Posterior vena cava (tissue), 2 donors: ENCODE data around the gene KL. TPM values are rescaled to one million over a fixed set of nuclear protein-coding genes. Genes with fewer than 3 reads are reported as not detected.

ENCODE experiments used
- DNase-seq: peaks from one replicate; pipeline ENCODE4 v3.0.0-alpha.2; 2020; ENCODE audit warnings: low spot score
- intact Hi-C, 2 donors: fragments of 100-400 bp; cut with DNase I; formaldehyde crosslinking; loops; one replicate each; pipeline versions ENCODE4 v1.14.1 to v1.14.2; 2022 to 2023
- long read RNA-seq, 2 donors: library from polyadenylated mRNA; unstranded; transcript quantifications; one replicate each; pipeline ENCODE4 v2.0.0, GENCODE V29; 2020 to 2021
- total RNA-seq, 2 donors: library from RNA; stranded (reverse); fragmentation: NEBNext Ultra II Directional; extraction: Animal tissue kit (Norgen Biotek cat#: 25700); gene quantifications; one replicate each; pipeline ENCODE4 v1.2.1, GENCODE V29; 2021
- donor health status: DM: yes; HTN: yes; CAD: no.
- donor health status: DM: yes; HTN: yes; CAD: no.

The KL gene
- 1 to 10 TPM; 2.1 to 2.4 TPM for total RNA-seq
- long read RNA-seq, donor 1: 0 reads
- long read RNA-seq, donor 2: 0 reads

GRCh38 chr13:33016414-33017322 is at the start of gene KL:
Gene KL, plus strand, starts transcription at chr13:33016423. Its CDS starts 18 bp downstream, at chr13:33016441.
- DNase-seq: peak; percentile 85
- intact Hi-C loops: no loop called here

GRCh38 chr13:32967584-32968182 is 48.5 kb upstream of the KL start:
- intact Hi-C loops: no loop called here

GRCh38 chr13:32968316-32968715 is 47.9 kb upstream of the KL start:
- intact Hi-C loops: no loop called here
- DNase-seq: no peak

More at GRCh38 chr13:32967584-32968182, 48.5 kb upstream of the KL start:
- DNase-seq: no peak

GRCh38 chr13:32968793-32969192 is 47.4 kb upstream of the KL start:
- intact Hi-C loops: no loop called here
- DNase-seq: no peak

- DNase-seq: no peak
- intact Hi-C loops: no loop called here
These were observed 46.7 kb upstream of the KL start for GRCh38 chr13:32969516-32969941.

GRCh38 chr13:32976056-32976805 is 40.0 kb upstream of the KL start:
- DNase-seq: no peak
- intact Hi-C loops: no loop called here

GRCh38 chr13:32976912-32977311 is 39.3 kb upstream of the KL start:
- intact Hi-C loops: no loop called here
- no peak for DNase-seq

GRCh38 chr13:32977321-32977720 is 38.9 kb upstream of the KL start:
- no peak for DNase-seq
- intact Hi-C loops: no loop called here

GRCh38 chr13:32978278-32978677 is 37.9 kb upstream of the KL start:
- intact Hi-C loops: no loop called here
- DNase-seq: no peak

GRCh38 chr13:32983058-32983457 is 33.2 kb upstream of the KL start:
- intact Hi-C loops: no loop called here
- no peak for DNase-seq

GRCh38 chr13:32984857-32985626 is 31.2 kb upstream of the KL start:
- DNase-seq: no peak
- intact Hi-C loops: no loop called here

GRCh38 chr13:32986552-32986951 is 29.7 kb upstream of the KL start:
- DNase-seq: no peak
- intact Hi-C loops: no loop called here

GRCh38 chr13:32987462-32987861 is 28.8 kb upstream of the KL start:
- DNase-seq: no peak
- intact Hi-C loops: no loop called here

- no peak for DNase-seq
These were observed 27.5 kb upstream of the KL start for GRCh38 chr13:32988608-32989289.

GRCh38 chr13:32989290-32989667 is 26.9 kb upstream of the KL start:
- intact Hi-C loops: no loop called here
- no peak for DNase-seq

More at GRCh38 chr13:32988608-32989289, 27.5 kb upstream of the KL start:
- intact Hi-C loops: no loop called here

- DNase-seq: no peak
- intact Hi-C loops: no loop called here
These were observed 26.3 kb upstream of the KL start for GRCh38 chr13:32989942-32990341.

- intact Hi-C loops: no loop called here
- no peak for DNase-seq
These were observed 23.1 kb upstream of the KL start for GRCh38 chr13:32993145-32993544.

GRCh38 chr13:32997399-32997798 is 18.8 kb upstream of the KL start:
- intact Hi-C loops: no loop called here
- no peak for DNase-seq

GRCh38 chr13:32998966-32999365 is 17.3 kb upstream of the KL start:
- no peak for DNase-seq
- intact Hi-C loops: no loop called here
